HG03432 (cell line): ENCODE measurements around the gene DBN1.

Experiments used
- ATAC-seq: cut with Tn5 transposase; IDR thresholded peaks from one replicate; pipeline ENCODE4 v1.9.1; 2021; ENCODE audit warnings: mild to moderate bottlenecking, moderate library complexity; ENCODE audit not compliant: unreplicated experiment

Gene DBN1

DNA sequence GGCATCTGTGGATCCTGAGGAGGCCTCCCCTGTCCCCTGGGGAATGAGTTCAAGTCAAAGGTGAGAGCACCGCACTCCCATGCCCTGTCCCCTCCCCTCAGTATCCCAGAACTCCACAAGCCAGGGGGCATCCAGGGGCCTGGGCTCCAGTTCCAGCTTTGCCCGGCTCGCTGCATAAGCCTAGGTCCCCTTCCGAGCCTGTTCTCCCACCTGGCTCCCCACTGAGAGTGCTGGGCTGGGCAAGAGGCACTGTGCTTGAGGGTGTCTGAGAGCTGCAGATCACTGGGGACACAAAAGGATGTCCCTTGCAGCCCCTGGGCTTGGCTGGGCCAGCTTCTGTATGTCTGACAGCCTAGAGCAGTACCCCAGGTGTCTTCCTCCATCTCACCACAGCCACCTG, 31.6 kb upstream of the DBN1 start:
- no peak for ATAC-seq

DNA sequence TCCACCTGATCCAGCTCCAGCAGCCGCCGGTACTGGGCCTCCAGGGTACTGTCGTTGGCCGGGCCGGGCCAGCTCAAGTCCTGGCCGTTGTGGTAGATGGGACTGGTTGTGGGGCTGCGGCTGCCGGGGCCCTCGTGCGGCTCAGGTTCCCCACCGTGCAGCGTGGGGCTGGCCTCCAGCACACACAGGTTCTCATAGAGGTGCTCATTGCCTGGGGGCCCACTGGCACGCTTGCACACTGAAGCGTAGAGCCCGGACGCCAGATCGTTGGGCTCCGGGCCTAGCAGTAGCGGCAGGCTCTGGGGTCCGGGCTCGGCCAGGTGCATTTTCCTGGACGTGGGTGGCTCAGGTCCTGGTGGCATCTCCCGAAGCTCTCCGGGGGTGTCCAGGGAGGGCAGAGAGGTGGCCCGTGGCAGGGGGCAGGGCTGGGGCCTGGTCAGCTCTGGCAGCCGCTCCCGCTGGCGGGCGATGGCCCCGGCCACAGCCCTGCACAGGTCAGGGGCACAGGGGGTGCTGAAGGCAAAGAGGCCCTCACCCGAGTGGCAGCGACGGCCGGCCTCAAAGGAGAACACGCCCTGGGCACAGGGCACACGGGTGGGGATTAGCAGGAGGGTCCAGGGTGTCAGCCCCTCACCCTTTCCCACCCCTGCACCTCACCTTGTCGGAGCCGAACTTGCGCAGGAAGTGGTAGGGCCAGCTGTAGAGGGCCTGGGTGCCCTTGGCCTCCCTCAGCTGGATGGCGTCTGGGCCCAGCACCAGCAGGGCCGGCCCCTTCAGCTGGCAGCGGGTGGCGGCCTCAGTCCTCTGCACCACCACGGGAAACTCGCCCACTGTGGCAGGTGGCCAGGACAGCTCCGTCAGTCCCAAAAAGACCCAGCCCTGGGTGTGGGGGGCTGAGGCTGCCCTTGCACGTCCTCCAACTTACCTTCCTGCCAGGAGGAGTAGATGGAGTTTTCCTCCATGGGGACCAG, 30.9 kb upstream of the DBN1 start:
- no peak for ATAC-seq

DNA sequence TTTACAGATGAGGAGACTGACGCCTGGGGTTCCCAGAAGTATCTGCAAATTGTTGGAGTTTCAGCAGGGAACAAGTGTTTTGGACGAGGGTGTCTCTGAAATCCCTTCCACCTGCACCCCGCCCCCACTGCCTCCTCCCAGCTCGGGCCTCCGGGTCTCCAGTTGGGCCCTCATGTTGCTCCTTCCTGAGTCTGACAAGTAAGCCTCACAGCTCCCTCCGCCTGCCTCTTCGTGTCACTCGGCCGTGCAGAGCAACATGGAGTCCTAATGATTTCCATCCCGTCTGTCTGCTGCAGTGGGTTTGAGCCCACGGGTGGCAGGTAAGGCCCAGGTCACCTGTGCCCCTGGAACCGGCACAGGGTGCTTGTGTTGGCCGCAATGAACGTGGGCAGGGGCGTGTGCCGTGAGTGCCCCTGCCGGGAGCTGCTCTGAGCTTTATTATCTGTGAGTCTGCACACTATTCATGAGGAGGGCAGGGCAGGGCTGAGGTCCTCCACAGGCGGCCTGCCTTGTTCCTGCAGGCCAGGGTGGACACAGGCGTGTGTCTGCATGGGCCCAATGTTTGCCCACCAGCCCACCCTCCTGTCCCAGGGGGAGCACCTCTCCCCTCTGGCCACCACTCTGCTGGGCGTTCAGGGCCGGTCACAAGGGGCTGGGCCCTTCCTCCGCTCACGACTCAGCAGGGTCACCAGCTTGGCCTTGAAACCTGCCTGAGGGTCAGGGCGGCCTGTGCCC, 30.1 kb upstream of the DBN1 start:
- ATAC-seq = no peak

DNA sequence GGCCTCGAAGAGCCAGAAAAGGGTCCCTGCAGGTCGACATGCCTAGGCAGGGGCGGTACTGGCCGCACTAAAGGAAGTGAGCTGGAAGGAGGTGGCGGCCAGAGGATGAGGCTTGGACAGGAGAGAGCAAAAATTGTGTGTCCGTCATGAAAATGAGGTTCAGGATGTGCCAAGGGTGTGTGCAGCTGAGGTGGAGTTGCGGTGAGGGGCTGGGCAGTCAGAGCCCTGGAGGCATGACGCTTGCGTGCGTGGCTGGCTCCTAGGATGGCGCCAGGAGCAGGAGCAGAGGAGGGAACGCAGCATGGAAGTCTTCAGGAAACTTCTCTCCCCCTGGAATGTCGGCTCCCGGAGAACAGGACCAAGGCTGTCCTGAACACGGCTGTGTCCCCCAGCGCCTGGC, 29.5 kb upstream of the DBN1 start:
- no peak for ATAC-seq

DNA sequence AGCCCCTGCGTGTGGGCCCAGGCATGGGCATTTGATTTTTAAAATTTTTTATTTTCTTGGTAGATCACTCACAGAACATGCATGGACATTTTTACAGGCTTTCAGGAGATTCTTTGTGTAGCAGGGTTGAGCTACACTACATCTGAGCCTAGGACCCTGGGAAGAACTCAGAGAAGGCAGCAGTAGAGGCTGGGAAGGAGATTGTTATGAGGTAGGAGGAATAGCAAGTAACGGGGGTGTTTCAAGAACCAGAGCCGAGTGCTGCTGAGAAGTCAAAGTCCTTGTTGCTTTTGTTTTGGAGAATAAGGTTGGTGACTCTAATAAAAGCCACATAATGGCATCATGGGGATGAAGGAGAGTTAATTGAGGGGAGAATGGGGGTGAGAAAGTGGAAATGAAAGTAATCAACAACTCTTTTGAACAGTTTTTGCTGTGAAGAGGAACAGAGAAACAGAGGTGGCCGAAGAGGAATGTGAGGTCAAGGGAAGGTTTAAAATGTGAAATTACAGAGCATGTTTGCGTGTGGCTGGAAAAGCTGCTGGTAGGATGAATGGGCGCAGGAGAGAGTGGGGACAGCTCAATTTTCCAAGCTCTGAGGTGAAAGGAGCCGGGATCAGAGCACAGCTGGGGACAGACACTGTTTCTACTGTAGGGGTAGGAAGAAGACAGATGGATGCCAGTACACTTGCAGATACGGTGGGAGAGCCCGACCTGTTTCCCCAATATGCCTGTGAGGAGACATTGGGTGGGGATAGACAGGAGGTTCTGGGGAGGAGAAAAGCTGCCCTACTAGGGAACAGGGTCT, 28.6 kb upstream of the DBN1 start:
- ATAC-seq = no peak

DNA sequence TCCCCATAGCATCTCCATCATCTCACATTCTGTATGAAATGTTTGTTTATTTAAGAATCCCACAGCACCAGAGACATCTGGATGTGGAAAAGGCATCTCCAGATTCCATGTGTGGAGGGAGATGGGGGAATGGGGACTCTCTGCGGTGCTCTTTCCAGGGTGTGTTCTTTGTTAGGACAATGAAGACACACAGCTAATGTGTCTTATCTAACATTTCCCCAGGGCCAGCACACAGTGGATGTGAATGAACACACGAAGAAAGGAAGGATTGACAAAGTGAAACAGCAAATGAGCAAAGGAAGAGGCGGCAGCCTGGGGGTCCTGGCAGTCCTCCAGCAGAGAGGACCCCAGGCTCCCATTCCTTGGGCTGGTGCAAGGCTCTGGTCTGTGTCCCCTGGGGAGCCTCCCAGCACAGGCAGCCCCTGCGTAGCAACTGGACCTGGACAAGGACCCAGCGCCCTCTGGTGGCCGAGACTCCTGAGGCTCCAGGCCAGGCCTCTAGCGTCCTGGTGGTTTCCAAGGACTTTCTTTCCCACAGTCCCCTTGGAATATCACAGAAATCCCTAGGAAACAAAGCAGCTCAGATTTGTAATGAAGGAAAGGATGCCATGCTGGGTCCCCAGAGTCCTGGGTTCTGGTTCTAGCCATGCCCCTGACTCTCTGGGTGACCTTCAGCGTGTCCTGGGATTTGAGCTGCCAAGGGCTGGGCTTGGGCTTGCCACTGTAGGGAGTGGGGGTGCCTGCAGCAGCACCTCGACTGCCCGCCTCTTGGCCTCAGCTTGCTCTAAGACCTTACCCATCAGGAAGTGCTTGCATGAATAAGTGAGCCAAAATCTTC, 27.5 kb upstream of the DBN1 start:
- ATAC-seq = peak; percentile 19

DNA sequence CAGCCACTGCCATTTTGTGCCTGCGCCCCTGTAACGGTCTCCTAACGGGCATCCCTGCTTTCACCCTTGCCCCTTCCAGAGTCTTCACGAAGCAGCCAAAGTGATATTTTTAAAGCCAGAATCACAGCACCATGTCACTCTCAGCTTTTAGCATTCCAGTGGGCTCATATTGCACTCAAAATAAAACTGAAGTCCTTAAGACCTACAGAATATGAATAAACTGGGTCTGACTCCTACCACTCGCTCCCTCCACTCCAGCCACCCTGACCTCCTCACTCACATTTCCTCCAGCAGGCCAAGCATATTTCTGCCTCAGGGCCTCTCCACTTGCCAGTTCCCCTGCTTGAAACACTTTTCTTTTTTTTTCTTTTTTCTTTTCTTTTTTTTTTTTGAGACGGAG, 26.4 kb upstream of the DBN1 start:
- ATAC-seq = no peak

DNA sequence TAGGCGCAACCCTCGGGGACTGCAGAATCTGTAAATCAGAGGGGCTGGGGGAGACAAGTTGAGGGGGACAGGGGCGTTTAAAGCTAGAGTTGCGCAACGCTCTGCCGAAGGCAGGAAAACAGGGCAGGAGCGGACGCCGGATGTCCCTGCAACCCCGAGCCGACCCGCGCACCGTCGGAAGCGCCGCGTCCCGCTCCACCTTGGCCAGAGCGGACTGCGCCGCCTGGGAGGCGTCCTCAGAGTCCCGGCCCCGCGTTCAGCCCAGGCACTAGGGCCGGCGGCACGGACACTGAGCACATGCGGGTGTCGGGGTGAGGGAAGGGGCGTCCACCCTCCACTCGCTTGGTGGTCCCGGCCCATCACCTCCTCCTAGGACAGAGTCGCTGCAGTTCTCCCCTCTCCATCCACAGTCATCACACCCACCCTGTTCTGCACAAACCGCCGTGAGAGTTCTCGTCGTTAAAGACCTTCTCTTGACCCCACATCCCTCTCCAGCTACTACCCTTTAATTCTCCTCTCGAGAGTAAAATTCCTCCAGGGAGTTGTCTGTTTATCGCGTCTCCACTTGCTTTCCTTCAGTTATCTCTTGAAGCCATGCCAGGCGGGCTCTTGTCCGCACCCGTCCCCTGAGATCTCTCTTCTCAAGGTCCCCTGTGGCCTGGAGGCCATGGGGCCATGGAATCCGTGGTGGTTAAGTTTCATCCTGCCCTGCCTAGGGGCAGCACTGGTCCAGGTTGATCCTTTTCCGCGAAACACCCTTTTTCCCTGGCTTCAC, 24.8 kb upstream of the DBN1 start:
- peak; percentile 1 for ATAC-seq

DNA sequence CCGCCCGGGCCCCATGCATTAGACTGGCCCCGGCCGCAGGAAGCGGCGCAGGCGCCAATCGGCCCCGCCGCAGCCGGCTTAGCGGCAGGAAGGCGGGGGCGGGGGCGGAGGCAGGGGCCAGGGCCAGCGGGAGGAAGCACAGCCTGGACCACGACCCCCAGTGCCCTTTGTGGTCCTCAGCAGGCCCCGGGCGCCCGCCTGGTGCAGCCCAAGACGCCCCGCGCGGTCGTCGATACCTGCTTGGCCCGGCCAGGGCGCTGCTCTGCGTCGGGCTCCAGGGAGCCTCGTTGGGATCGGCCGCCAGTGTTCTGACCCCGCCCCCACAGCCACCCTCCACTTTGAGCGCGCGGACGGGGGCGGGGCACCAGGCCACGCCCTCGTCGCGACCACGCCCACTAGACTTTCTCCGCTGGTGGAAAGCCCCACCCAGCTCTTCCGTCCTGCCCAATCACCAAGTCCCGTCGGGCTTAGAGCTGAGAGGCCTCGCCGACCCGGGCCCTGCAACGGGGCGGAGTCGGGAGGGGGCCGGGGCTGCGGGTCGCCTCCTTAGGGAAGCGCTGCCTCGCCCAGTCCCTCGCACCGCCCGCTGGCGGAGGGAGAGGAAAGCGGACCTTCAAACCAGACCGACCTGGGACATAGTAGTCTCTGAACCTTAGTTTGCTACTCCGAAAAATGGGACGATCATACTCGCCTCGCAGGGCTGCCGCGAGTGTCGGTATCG, 24.0 kb upstream of the DBN1 start, which contains the start of gene PDLIM7:
Gene PDLIM7, minus strand, starts transcription at position 313 of the 721 bp plus-strand sequence. CDS start 1,092 bp downstream, outside the sequence.
- ATAC-seq = peak; percentile 81

DNA sequence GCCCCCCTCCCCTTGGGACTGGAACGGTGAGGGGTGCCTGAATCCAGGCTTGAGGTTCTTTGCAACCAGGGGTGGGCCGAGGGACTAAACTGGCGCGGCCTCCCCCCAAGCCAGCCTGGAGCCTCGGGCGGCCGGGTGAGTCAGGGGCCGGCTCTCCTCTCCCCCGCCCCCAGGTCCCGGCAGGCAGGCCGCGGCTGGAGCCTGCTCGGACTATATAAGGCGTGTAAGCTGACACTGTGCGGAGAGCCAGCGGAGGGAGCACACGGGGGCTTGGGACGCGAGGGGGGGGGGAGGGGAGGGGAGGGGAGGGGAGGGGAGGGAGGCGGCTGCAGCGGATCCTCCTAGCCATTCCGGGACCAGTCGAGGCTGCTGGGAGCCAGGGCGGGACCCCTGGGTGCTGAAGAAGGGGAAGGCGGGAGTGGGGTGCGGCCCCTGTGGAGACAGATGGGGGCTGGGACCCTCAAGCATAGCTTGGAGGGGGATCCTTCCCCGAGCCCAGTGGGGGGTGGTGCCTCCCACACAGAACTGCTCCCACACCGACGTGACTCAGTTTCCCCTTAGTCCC, 23.4 kb upstream of the DBN1 start:
- no peak for ATAC-seq

DNA sequence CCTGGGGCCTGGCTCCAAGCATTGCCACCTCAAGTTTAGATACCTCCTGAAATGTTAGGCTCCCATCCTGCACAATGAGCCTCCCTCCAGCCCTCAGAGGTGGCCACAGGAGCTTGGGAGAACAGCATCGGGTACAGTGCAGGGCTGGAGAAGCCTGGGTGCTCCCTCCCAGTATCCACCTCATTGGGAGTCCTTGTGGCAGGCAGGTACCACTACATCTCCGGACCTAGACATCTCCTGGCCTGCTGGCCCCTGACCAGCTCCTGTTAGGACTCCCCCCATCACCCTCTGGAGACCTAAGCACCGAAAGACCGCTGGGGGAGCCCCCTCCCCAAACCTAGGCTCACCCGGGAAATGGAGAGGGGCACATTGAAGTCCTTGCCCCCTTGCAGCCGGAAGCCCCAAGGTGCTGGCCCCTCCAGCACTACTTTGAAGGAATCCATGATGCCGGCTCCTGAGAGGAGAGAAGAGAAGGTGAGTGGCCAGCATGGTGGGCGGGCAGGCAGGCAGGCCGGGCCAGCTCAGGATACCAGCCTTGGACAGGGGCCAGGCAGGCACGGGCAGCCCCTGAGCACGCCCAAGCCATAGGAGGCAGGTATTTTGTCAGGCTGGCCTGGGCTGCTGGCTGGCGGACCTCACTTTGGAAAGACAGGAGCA, 22.8 kb upstream of the DBN1 start:
- ATAC-seq = no peak

DNA sequence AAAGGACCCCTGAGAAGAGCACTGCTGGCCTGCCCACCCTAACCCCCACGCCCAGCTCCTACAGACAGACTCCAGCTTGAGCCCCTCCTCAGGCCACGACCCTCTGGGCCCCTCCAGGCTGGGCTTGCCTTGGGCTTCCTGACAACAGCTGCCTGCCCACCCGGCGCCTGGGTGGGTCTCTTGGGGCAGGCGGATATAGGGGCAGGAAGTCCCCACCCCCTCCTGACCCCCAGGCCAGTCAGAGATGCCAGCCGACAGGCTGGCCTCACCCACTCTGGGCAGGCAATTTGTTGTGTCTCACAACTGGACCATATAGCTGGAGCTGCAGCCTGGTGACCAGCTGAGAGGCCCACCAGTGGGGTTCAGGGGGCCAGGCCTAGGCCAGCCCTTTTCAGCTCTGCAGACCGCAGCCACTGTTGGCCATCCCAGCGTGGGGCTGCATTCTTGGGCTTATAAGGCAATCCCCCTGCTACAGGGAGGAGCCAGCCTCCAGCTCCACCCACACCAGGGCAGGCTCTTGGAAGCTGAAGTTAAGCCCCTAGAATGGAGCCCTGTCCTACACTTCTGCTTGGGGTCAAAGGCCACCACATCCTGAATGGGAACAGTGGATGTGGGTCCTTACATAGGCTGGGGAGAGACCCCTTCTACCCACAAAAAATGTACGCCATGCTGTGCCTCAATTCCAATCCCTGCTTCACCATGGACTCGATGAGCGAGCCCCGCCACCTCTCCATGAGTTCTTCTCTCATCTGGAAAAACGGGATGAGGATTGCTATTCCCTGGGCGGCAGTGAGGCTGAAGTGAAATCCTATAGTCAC, 22.0 kb upstream of the DBN1 start:
- ATAC-seq = no peak

DNA sequence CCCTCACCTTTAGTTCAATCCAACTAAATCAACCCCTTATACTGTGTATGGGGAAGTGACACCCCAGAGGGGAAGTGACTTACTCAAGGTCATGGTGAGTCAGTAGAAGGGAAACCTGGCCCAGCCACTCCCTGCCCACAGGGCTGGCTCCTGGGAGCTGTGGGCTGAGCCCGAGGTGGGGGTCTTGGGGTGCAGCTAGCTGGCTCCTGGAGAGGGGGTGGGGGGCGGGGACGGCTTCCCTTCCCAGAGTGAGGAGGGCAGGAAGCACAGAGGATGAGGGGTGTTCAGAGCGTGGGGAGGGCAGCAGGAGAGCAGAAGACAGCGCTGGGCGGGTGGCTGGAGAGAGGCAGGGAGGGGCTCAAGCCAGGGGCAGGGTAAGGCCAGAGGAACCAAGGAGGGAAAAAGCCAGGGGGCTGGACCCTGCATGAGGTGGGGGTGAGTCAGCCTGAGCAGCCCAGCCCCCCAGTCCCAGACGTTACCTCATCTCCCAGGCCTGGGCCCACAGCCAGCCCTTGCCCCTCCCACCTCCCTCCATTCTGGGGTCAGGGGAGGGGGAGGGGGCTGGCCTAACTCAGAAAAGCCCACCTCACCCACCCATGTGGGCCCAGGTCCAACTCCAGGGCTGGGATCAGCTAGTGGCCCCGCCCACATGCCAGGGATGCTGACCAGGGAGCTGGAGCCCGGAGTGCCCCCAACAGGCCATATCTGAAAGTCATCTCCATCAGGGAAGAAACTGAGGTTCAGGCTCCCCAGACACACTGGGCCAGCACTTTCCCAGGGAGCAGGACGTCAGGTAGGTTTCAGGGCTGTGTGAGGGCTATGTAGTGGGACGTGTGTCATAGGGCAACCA, 21.1 kb upstream of the DBN1 start:
- no peak for ATAC-seq

DNA sequence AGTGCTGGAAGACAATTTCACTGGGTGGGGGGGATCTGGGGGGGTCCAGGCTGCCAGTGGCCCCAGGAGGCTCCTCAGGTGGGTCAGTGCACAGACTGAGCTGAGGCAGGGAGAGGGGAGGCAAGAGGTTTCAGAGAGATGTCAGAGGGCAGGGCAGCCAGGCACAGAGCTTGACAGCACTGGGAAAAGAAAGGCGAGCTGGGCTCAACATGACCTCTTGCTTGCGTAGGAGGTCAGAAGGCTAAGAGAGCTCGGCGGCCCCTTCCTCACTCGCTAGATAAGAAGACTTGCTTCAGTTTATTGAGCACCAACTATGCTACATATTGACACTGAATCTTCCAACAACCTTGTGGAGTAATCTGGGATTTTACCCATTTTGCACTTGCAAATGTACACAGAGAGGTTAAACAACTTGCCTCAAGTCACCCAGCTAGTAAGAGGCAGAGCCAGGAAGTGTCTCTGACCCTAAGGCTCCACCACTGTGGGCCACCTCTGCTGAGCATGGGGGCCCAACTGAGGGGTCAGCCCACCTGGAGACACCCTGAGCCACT, 20.4 kb upstream of the DBN1 start:
- no peak for ATAC-seq

DNA sequence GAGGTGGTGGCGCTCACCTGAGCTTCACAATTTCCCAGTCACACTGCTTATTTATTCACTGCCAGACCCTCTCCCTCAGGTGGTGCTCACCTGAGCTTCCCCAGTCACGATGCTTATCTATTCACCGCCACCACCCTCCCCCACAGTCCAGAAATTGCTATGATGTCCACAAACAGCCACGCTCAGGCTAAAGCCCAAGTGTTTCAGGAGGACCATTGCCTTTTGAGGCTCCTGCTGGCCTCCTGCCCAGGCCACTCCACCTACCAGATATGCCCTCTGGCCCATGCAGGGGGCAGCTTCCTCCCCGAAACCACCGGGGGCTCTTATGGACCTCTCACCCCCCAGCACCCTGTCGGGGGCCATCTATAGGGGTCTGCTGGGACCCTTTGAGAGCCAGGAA, 19.4 kb upstream of the DBN1 start:
- ATAC-seq = no peak
